NCI-H2107 (cell line): ENCODE data around the gene EGFL7.

Experiments used
- DNase-seq: peaks from one replicate; lab custom pipeline; 2025; lab: John Stamatoyannopoulos, UW

The EGFL7 gene

GRCh38 chr9:136719195-136719880, 56.6 kb downstream of the EGFL7 start:
- DNase-seq, result no peak

DNA sequence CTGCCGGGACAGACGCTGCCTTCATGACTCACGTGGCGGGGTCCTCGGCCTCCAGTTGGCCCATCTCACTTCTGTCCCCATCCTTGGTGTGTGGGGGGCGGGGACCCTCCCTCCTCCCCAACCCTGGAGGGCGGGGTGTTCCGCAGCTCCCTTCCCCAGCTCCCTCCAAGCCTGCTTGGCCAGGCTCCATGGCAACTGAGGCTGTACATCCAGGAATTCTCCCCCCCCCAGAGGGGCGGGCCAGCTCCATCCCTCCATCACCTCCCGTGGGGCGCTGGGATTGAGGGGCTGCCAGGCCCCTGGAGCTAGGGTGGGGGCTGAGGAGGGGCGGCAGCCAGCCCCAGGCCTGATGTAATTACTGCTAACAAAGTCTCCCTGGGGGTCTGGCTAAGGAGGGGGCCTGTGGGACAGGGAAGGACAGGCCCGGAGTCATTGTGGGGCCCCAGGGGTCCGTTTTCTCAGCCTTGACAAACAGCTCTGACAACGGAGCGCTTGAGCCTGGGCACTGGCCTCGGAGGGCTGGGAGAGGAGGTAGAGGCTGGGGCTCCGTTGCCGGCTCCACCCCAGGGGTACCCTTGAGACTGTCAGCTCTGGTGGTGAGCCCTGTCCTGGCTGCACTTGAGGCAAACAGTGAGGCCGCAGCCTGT, 57.7 kb downstream of the EGFL7 start:
- DNase-seq, result no peak

- no peak for DNase-seq
Observed at GRCh38 chr9:136720898-136721338, 58.2 kb downstream of the EGFL7 start.

GRCh38 chr9:136721339-136722092, 58.8 kb downstream of the EGFL7 start:
- no peak for DNase-seq
